ENCODE results near the gene ADAMTS2. TPM values are rescaled to one million over a fixed set of nuclear protein-coding genes. Genes with fewer than 3 reads are reported as not detected.
A peak's percentile ranks its signal among the peaks of the same experiment; 100 is the strongest.

Gene ADAMTS2
- total RNA-seq, 6 experiments from 2014 or later, result 31.5 to 38.4 (median 34.1) TPM

DNA sequence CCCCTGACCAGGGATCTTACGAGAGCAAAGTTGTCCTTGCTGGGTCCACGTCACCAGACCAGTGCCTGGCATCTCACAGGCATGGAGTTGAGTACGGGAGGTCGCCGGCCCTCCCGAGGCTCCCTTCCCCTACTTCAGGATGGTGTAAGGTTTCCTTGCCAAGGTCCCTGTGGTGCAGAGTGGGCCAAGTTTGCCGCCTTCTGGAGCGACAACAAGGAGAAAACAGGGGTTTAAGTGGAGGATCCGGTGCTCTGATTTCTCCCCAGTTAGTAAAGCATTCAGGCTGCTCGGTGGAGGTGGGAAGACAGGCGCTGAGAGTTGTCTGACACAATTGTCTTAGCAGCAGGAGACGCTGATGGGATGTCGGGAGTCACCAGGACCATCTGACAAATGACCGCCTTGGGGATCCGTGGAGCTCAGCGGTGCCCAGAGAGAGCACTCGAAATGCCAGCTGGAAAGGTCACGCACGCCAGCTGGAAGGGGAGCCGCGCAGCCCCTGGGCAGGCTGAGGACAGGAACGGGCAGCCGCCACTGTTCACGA is 37.3 kb downstream of the ADAMTS2 start:
- Mint-ChIP-seq H3K4me3 (no peak overlapping the region; the same call in 1 of the 2 replicates), H3K9me3 (peaks cover 5% of the 10 kb centered on the region; the same call in 1 of the 2 replicates), H3K36me3 (ENCODE audit: low read depth) (peaks cover 27% of the 10 kb centered on the region), H3K27me3 (ENCODE audit: insufficient read depth) (peaks cover 2% of the 10 kb centered on the region; the same call in 1 of the 2 replicates), H3K27ac (peak overlapping the region; percentile 90), H3K4me1 (ENCODE audit: low read depth) (peaks cover 69% of the 10 kb centered on the region)
- no peak for DNase-seq
- TF ChIP-seq, protein P1, sequence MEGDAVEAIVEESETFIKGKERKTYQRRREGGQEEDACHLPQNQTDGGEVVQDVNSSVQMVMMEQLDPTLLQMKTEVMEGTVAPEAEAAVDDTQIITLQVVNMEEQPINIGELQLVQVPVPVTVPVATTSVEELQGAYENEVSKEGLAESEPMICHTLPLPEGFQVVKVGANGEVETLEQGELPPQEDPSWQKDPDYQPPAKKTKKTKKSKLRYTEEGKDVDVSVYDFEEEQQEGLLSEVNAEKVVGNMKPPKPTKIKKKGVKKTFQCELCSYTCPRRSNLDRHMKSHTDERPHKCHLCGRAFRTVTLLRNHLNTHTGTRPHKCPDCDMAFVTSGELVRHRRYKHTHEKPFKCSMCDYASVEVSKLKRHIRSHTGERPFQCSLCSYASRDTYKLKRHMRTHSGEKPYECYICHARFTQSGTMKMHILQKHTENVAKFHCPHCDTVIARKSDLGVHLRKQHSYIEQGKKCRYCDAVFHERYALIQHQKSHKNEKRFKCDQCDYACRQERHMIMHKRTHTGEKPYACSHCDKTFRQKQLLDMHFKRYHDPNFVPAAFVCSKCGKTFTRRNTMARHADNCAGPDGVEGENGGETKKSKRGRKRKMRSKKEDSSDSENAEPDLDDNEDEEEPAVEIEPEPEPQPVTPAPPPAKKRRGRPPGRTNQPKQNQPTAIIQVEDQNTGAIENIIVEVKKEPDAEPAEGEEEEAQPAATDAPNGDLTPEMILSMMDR (IDR thresholded peaks at IDR 0.05), result no peak

DNA sequence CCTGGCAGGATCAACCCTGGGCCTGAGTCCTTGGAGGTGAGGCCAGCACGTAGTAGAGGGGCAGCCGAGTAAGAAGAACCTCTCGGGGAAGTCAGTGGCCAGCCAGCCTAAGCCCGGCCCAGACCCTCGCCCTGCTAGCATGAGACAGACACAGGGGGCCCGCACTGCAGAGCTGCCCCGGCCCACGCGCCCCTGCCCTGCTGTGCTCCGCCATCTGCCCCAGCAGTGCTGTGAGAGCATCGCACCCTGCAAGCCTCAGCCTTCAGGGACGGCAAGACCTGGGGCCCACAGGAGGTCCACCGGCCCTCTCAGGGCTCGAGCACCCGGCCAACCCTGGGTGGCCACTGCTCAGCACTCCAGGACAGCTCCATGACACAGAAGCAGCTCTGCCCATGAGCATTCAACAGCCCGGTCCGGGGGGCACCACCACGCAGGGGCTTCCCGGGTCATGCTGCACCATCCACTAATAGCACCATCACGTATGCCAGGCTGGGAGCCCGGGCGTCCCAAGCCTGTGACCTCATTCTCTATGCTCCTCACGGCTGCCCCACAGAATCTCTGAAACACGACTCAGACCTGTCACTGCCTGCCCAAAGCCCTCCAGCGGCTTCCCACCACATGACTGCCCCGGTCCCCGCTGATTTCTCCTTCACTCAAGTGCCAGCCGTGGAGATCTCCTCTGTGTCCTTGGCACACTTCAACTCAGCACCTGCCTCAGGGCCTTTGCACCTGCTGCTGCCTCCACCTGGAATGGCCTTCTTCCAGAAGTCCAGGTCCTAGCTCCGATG is 38.1 kb downstream of the ADAMTS2 start:
- TF ChIP-seq, protein P1 (IDR thresholded peaks at IDR 0.05), result no peak
- peak overlapping the region; percentile 90 for H3K27ac Mint-ChIP-seq
- DNase-seq, result peak; percentile 53
- peaks cover 5% of the 10 kb centered on the region; the same call in 1 of the 2 replicates for H3K9me3 Mint-ChIP-seq
- no peak overlapping the region; the same call in 1 of the 2 replicates for H3K4me3 Mint-ChIP-seq
- peaks cover 20% of the 10 kb centered on the region for H3K36me3 Mint-ChIP-seq (ENCODE audit: low read depth)
- H3K4me1 Mint-ChIP-seq (ENCODE audit: low read depth), result peaks cover 68% of the 10 kb centered on the region
- no peaks in the 10 kb centered on the region for H3K27me3 Mint-ChIP-seq (ENCODE audit: insufficient read depth)

DNA sequence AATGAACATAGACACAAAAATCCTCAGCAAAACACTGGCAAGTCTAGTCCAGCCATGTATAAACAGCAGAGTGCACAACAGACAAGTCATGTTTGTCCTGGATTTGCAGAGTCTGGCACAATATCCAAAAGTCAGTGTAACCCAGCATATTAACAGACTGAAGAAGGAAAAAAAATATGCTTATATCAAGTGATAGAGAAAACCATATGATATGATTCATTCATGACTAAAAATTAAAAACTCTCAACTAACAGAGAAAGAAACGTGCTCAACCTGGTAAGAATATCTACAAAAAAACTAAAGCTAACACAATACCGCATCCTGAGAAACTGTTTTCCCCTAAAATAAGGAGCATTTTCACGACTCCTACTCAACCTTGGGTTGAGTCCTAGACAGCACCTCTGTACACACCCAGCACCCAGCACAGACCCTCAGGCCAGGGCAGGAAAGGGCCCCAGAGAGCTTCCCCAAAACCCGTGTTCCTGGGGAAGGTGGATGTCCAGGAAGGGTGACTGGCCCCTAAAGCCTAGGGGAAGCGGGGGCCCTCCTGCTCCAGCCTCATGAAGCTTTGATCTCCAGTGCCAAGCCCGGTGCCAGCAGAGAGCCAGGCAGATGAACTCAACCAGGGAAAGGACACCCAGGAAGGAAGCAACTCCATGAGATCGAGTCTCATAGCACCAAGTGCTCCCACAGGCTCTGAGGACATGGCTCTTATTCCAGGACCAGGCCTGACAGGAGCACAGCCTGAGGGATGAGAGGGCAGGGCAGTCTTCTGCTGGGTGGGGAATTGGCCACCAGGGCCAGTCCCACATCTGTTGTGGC is 38.9 kb downstream of the ADAMTS2 start:
- peaks cover 16% of the 10 kb centered on the region for H3K36me3 Mint-ChIP-seq (ENCODE audit: low read depth)
- no peaks in the 10 kb centered on the region for H3K27me3 Mint-ChIP-seq (ENCODE audit: insufficient read depth)
- H3K27ac Mint-ChIP-seq, result peak overlapping the region; percentile 90
- TF ChIP-seq, protein P1 (IDR thresholded peaks at IDR 0.05), result no peak
- peaks cover 5% of the 10 kb centered on the region; the same call in 1 of the 2 replicates for H3K9me3 Mint-ChIP-seq
- no peak for DNase-seq
- peaks cover 61% of the 10 kb centered on the region for H3K4me1 Mint-ChIP-seq (ENCODE audit: low read depth)
- H3K4me3 Mint-ChIP-seq, result peak overlapping the region; percentile 53

DNA sequence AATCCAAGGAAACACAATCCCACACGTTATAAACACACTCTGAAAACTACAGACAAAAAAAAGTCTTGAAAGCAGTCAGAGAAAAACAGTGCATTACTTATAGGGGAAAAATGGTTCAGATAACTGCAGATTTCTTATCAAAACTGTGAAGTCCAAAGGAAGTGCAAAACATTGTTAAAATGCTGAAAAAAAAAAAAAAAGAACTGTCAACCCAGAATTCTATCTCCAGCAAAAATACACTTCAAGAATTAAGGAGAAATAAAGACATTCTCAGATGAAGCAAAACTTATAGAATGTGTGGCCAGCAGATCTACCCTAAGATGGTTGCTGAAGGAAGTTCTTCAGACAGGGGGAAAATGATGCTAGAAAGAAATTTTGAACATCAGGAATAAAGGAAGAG is 40.4 kb downstream of the ADAMTS2 start:
- DNase-seq, result no peak
- H3K27ac Mint-ChIP-seq, result peak overlapping the region; percentile 97
- H3K27me3 Mint-ChIP-seq (ENCODE audit: insufficient read depth), result no peaks in the 10 kb centered on the region; the same call in 1 of the 2 replicates
- peaks cover 5% of the 10 kb centered on the region; the same call in 1 of the 2 replicates for H3K9me3 Mint-ChIP-seq
- H3K4me3 Mint-ChIP-seq, result peak overlapping the region; percentile 80
- TF ChIP-seq, protein P1 (IDR thresholded peaks at IDR 0.05), result no peak
- H3K4me1 Mint-ChIP-seq (ENCODE audit: low read depth), result peaks cover 72% of the 10 kb centered on the region
- peaks cover 21% of the 10 kb centered on the region for H3K36me3 Mint-ChIP-seq (ENCODE audit: low read depth)

DNA sequence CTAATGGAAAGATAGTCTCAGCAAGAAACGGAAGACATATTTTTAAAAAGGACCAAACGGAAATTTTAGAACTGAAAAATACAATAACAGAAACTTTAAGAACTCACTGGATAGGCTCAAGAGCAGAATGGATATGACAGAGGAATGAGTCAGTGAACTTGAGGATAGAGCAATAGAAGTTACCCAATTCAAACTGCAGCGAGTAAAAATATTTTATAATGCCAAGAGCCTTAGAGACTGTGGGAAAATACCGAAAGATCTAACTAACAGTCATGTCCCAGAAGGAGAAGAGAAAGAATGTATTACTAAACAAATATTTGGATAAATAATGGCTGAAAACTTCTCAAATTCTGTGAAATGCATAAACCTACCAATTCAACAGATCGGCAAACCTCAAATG is 40.8 kb downstream of the ADAMTS2 start:
- no peaks in the 10 kb centered on the region; the same call in 1 of the 2 replicates for H3K27me3 Mint-ChIP-seq (ENCODE audit: insufficient read depth)
- peak overlapping the region; percentile 80 for H3K4me3 Mint-ChIP-seq
- peaks cover 21% of the 10 kb centered on the region for H3K36me3 Mint-ChIP-seq (ENCODE audit: low read depth)
- H3K9me3 Mint-ChIP-seq, result peaks cover 5% of the 10 kb centered on the region; the same call in 1 of the 2 replicates
- TF ChIP-seq, protein P1 (IDR thresholded peaks at IDR 0.05), result no peak
- H3K27ac Mint-ChIP-seq, result peak overlapping the region; percentile 97
- DNase-seq, result peak; percentile 96
- peaks cover 72% of the 10 kb centered on the region for H3K4me1 Mint-ChIP-seq (ENCODE audit: low read depth)
